GM18867 (cell line): ENCODE data around the gene SCD.

Experiments
- ATAC-seq: cut with Tn5 transposase; IDR thresholded peaks from one replicate; pipeline ENCODE4 v1.9.1; 2021; ENCODE audit warnings: mild to moderate bottlenecking, moderate library complexity; ENCODE audit not compliant: unreplicated experiment

SCD gene

DNA sequence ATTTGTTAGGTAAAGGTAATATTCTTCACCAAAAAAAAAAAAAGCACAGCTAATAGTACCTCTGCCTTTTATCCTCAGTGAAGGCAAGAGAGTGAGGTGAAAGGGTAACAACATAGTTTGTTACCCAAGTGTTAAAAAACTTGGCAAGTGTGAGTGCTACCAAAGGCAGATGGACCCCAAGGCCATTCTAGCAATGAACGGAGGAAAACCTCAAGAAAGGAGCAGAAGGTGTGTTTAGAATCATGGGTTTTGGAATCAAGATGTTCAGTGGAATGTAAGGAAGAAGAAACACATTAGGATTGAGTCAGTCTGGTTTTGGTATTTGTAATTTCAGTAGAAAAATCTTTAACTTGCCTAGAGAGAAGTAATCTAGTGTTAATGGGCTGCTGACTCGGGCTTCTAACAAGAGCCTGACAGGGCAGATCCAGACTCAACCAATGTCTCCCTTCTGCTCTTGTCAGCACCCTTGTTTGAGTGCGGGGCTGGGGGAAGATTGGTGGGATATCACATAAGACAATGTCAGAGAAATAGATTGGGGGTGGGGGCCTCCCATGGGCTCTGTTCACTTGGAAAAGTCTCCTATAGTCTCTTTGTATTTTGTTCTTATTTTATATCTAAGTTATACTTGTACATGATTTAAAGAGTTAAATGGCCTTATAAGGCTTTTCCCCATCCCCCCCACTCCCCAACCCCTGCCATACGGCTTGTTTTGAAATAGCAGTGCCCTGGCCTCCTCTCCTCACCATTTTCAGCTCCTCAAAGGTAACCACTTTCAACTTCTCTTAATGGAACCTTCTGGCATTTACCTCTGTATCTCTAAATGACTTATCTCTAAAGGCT lies 44.4 kb downstream of the SCD start:
- no peak for ATAC-seq

- no peak for ATAC-seq
Observed at GRCh38 chr10:100392686-100393003, 45.6 kb downstream of the SCD start.

DNA sequence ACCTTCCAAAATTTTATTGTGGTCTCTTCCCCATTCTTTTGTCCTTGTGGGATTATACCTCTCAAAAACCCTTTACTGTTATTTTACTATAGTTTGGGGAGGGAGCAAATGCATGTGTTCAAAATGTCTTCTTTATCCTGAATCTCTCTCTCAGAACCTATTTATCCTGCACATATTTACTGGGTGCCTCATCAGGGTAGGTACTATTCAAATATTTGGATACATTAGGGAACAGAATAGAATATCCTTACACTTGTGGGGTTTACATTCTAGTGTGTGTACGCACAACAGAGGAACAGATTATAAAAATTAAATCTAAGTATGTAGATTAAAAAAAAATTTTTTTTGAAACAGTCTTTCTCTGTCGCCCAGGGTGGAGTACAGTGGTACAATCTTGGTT lies 48.6 kb downstream of the SCD start:
- ATAC-seq = no peak

GRCh38 chr10:100396605-100397004 lies 49.6 kb downstream of the SCD start:
- no peak for ATAC-seq

GRCh38 chr10:100401631-100402328 lies 54.7 kb downstream of the SCD start:
- ATAC-seq = no peak

DNA sequence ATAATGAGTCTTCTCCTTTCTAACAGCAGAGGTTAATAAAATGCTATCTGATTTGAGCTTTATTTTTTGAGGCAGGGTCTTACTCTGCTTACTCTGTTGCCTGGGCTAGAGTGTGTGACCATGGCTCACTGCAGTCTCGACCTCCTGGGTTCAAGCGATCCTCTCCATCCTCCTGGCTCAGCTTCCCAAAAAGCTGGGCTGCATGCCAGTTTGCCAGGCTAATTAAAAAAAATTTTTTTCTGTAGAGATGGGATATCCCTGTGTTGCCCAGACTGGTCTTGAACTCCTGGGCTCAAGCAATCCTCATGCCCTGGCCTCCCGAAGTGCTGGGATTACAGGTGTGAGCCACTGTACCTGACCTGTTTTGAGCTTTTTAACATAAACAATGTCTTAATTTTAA lies 56.7 kb downstream of the SCD start:
- no peak for ATAC-seq

DNA sequence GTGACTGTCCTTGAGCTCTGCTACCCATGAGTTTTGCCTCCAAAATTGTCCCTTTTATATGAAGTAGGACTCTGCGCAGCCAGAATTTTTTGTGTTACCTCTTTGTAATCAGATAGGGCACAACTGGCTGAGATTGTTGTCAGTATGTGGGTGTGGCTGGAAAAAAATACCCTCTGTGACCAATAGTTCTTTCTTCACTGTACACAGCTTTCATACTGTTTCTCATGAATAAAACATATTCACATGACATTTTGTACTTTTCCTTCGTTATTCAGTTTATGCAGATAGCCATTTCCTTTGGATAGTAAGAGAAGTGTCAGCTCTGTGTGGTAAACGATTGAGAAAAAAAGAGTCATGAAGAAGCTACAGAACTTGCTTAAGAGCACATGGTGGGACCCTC lies 66.1 kb downstream of the SCD start:
- ATAC-seq = no peak
